ENCODE measurements around the gene MSLN.

- TF ChIP-seq CTCF (conservative IDR thresholded peaks at IDR 0.05) (no peak), ZFX (IDR thresholded peaks at IDR 0.05) (no peak)
Measured at GRCh38 chr16:732332-732731, 28.2 kb upstream of the MSLN start.
